ENCODE data around the gene CERS6. TPM values are rescaled to one million over a fixed set of nuclear protein-coding genes. Genes with fewer than 3 reads are reported as not detected.

CERS6 gene
- total RNA-seq, 1 donor from 2014 or later, result 66.5 TPM

GRCh38 chr2:168600949-168601348 lies 144.9 kb downstream of the CERS6 start:
- H3K27me3 Mint-ChIP-seq (ENCODE audit: low read depth), result no peaks in the 10 kb centered on the region
- H3K36me3 Mint-ChIP-seq, result peaks cover 27% of the 10 kb centered on the region
- peaks cover 16% of the 10 kb centered on the region for H3K9me3 Mint-ChIP-seq
- no peak overlapping the region for H3K27ac Mint-ChIP-seq
- H3K4me1 Mint-ChIP-seq, result peaks cover 29% of the 10 kb centered on the region
- TF ChIP-seq CTCF (IDR thresholded peaks at IDR 0.05; ENCODE audit: unreplicated experiment), result no peak
- H3K4me3 Mint-ChIP-seq, result no peak overlapping the region
- DNase-seq (ENCODE audit: low spot score in 2 of 2, unreplicated experiment in 2 of 2), result no peak

DNA sequence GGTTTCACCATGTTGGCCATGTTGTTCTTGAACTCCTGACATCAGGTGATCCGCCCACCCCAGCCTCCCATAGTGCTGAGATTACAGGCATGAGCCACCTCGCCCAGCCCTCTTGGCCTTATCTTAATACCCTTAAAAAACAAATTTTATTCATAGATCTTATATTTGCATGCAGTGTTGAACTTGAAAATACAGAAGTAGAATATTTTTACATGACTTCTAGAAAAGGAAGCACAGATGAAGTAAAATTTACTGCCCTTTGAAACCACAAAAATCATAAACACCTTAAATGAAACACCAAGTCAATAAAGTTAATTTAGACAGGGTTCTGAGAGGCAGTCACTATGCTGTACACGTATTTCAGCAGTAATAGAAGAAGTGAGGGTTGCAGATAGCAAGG lies 145.7 kb downstream of the CERS6 start:
- H3K27me3 Mint-ChIP-seq (ENCODE audit: low read depth), result no peaks in the 10 kb centered on the region
- DNase-seq (ENCODE audit: low spot score in 2 of 2, unreplicated experiment in 2 of 2), result no peak
- no peak overlapping the region for H3K4me3 Mint-ChIP-seq
- H3K36me3 Mint-ChIP-seq, result peaks cover 35% of the 10 kb centered on the region
- H3K9me3 Mint-ChIP-seq, result peaks cover 23% of the 10 kb centered on the region
- H3K27ac Mint-ChIP-seq, result no peak overlapping the region
- peaks cover 28% of the 10 kb centered on the region for H3K4me1 Mint-ChIP-seq
- no peak for TF ChIP-seq CTCF (IDR thresholded peaks at IDR 0.05; ENCODE audit: unreplicated experiment)

DNA sequence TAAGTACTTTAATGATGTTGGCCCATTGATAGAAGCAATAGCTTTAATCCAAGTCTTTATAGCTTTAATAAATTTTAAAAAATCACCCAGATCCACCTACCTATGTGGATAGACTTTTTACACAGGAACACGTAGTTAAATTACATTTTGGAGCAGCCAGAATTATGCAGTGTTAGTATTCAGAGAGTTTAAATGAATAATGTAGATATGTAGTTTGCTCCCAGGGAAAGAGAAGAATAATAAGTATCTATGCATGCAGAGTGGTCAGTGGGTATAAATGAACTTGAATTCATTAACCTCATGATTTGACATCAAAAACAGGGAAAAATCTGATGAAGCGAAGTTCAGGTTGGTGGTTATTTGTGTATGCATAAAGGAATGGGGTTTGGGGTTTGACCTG lies 146.3 kb downstream of the CERS6 start:
- DNase-seq (ENCODE audit: low spot score in 2 of 2, unreplicated experiment in 2 of 2), result no peak
- Mint-ChIP-seq H3K9me3 (peaks cover 24% of the 10 kb centered on the region), H3K27me3 (ENCODE audit: low read depth) (no peaks in the 10 kb centered on the region), H3K27ac (peak overlapping the region; percentile 5), H3K4me1 (peaks cover 25% of the 10 kb centered on the region), H3K4me3 (no peak overlapping the region), H3K36me3 (peaks cover 34% of the 10 kb centered on the region)
- no peak for TF ChIP-seq CTCF (IDR thresholded peaks at IDR 0.05; ENCODE audit: unreplicated experiment)

DNA sequence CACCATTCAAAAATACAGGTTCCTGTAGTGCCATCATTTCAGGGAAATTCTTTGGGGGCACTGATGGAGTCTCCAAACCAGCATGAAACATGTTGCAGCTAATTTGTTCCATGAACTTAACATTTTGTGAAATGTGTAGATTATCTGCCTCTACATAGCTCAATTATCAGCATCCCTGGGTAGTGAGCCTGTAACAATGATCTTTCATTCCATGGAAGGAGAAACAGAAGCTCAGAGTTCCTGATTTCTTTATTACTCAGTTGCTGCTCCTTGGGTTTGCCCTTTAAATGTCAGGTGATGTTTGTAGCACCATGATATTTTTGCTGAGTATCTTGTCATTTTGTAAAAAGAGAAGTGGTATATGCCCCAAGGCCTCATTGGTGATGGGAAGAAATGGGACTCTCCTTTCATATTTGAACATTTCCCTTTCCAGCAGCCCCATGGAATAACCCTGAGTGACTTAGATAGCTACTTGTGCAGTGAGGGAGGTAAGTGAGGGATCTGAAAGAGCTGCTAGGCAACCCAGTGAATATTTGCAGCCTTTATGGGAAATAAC lies 146.9 kb downstream of the CERS6 start:
- Mint-ChIP-seq H3K9me3 (peaks cover 24% of the 10 kb centered on the region), H3K27me3 (ENCODE audit: low read depth) (no peaks in the 10 kb centered on the region), H3K36me3 (peaks cover 37% of the 10 kb centered on the region), H3K4me1 (peaks cover 22% of the 10 kb centered on the region), H3K27ac (peak overlapping the region; percentile 10), H3K4me3 (no peak overlapping the region)
- TF ChIP-seq CTCF (IDR thresholded peaks at IDR 0.05; ENCODE audit: unreplicated experiment), result no peak
- no peak for DNase-seq (ENCODE audit: low spot score in 2 of 2, unreplicated experiment in 2 of 2)

DNA sequence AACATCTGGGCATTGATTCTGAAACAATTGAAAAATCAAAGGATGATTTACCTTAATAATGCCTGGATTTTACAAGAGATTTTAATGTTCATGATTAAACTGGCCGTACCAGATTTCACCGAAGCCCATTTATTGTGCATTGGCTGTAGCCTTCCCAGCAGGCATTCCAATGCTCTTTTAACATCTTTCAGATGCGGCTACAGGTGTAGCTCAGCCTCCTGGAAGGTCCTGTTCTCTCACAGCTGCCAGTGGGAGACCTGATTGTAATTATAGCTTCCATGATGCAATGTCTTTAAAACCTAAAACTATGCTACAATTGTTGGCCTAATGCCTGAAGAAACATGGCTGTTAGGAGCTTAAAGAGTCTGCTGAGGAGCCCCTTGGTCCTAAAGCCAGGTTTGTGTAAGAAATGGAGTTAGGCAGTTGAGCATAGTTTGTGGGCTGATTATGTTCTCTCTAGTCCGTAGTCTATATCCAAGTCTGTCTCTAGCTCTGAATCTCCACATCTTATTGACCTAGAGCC lies 147.4 kb downstream of the CERS6 start:
- Mint-ChIP-seq H3K9me3 (peaks cover 25% of the 10 kb centered on the region), H3K27me3 (ENCODE audit: low read depth) (no peaks in the 10 kb centered on the region), H3K27ac (peak overlapping the region; percentile 67), H3K4me1 (peaks cover 18% of the 10 kb centered on the region), H3K4me3 (no peak overlapping the region), H3K36me3 (peaks cover 40% of the 10 kb centered on the region)
- TF ChIP-seq CTCF (IDR thresholded peaks at IDR 0.05; ENCODE audit: unreplicated experiment), result no peak
- no peak for DNase-seq (ENCODE audit: low spot score in 2 of 2, unreplicated experiment in 2 of 2)
